HL-60/S4 treated with retinoic acid at 250 ng/mL for 4 days and 3 days (cell line): ENCODE data around the gene GRK4.

Experiments used
- in situ Hi-C: fragments of 300-500 bp; cut with MboI; formaldehyde crosslinking; loops from 2 replicates; pipeline ENCODE4 v1.7.0; 2022; ENCODE audit warnings: low sequenced_read_pairs

GRK4 gene

GRCh38 chr4:3067473-3068001 is 104.2 kb downstream of the GRK4 start:
- in situ Hi-C loops: no loop called here

GRCh38 chr4:3069661-3070199 is 106.4 kb downstream of the GRK4 start:
- in situ Hi-C loops: no loop called here

- in situ Hi-C loops: no loop called here
Measured at GRCh38 chr4:3070709-3071500, 107.5 kb downstream of the GRK4 start.

- in situ Hi-C loops: no loop called here
Measured at GRCh38 chr4:3071811-3072210, 108.4 kb downstream of the GRK4 start.

- in situ Hi-C loops: no loop called here
Measured at GRCh38 chr4:3073158-3074077, 110.0 kb downstream of the GRK4 start.

GRCh38 chr4:3074078-3074845 is 110.9 kb downstream of the GRK4 start, which contains the start of the genes HTT and HTT-AS:
Gene HTT (plus strand): TSS chr4:3074681. CDS start chr4:3074826, 145 bp downstream.
Gene HTT-AS (minus strand): TSS chr4:3074538.
- in situ Hi-C loops: no loop called here

- in situ Hi-C loops: no loop called here
Measured at GRCh38 chr4:3074846-3075651, 111.7 kb downstream of the GRK4 start.

- in situ Hi-C loops: no loop called here
Measured at GRCh38 chr4:3075652-3075981, 112.2 kb downstream of the GRK4 start.

- in situ Hi-C loops: no loop called here
Measured at GRCh38 chr4:3077796-3078195, 114.4 kb downstream of the GRK4 start.

GRCh38 chr4:3079694-3080123 is 116.3 kb downstream of the GRK4 start:
- in situ Hi-C loops: no loop called here

- in situ Hi-C loops: no loop called here
Measured at GRCh38 chr4:3082925-3083515, 119.6 kb downstream of the GRK4 start.

GRCh38 chr4:3083732-3084131 is 120.4 kb downstream of the GRK4 start:
- in situ Hi-C loops: no loop called here

GRCh38 chr4:3085948-3086670 is 122.7 kb downstream of the GRK4 start:
- in situ Hi-C loops: no loop called here

- in situ Hi-C loops: no loop called here
Measured at GRCh38 chr4:3087115-3087797, 123.9 kb downstream of the GRK4 start.
